ENCODE data around the gene FBXO24.

The FBXO24 gene

DNA sequence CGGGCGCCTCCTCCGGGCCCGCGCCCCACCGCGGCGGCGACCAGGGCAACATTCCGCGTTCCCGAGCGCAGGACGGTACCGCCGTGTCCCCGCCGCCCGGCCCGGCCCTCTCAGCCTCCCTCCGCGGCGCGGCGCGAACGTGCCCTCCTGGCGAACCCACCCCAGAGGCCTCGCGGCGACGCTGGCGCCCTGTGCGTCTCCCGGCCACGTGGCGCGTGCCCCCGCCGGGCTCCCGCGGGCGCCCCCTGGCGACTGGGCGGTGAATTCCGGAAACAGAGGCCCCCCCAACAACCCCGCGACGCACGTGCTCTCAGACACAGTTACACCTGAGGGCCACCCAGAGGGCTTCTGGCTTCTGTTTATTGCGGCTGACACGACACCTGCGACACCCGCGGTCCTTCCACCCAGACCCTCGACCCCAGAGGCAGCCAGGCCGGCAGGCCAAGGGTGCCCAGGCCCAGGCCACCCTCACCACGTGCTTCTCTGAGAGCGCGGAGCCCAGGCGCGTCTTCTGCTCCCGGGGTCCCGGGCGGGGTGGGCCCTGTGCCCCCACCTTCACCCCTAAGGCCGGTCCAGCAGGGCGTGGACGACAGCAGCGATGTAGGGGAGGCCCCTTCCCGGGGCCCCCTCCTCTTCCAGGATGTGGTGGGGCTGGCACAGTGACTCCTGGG is 12.3 kb upstream of the FBXO24 start, which contains the start of gene SAP25:
TSS of gene SAP25 (minus strand) at position 210 of the 671 bp plus-strand sequence. CDS start at position 52, 158 bp downstream.
- DNase-seq (ENCODE audit: low read depth in 2 of 3, low spot score in 2 of 3) = no peak

DNA sequence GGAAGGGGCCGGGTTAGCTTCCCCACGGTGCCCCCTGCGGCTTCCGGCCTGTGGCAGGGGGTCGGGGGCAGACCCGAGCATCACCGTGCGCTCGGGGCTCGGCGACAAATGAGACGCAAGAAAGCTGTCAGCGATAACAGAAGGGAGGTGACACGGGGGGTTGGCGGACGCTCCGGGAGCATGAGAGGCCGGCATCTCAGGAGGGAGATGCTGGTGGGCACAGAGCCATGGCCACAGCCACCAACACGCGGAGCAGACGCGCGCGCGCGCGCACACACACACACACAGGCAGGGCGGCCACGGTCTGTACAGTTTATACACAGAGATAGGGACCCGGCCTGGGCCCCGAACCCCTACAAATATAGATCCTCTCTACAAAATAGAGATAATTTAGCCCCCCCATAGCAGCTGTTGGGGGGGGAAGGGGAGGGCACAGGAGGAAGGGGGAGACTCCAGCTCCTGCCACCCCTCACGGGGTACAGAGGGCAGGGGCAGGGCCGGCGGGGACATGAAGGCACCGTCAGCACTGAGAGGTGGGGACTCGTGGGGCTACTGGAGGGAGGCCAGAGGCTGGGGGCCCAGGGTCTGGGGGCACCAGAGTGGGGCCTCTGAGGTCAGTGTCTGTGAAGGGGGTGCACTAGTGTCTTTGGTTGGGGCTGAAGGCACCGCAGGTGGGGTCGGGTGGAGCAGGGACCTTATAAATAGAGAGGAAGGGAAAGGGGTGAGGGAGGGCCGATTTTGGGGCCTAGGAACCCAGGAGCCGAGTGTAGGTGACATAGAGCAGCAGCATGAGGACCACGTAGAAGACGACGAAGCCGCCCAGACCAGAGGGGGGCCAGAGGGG is 11.5 kb upstream of the FBXO24 start:
- DNase-seq (ENCODE audit: low read depth in 2 of 3, low spot score in 2 of 3) = no peak

DNA sequence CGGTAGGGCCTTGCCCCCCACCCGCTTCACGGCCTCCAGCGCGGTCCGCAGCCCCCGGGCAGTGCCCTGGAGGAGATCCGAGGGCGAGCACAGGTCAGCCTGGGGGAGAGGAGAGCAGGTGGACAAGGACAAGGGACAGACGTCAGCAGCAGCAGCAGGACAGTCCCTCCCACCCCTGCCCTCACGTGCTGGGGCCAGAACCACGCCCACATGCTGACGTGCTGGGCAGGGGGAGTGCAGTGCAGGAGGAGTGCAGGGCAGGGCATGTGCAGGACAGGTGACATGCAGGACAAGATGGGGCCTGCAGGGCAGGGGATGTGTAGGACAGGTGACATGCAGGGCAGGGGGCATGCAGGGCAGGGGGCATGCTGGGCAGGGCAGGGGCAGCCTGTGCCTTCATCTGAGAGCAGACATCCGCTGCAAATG is 10.9 kb upstream of the FBXO24 start:
- no peak for DNase-seq (ENCODE audit: low read depth in 2 of 3, low spot score in 2 of 3)

DNA sequence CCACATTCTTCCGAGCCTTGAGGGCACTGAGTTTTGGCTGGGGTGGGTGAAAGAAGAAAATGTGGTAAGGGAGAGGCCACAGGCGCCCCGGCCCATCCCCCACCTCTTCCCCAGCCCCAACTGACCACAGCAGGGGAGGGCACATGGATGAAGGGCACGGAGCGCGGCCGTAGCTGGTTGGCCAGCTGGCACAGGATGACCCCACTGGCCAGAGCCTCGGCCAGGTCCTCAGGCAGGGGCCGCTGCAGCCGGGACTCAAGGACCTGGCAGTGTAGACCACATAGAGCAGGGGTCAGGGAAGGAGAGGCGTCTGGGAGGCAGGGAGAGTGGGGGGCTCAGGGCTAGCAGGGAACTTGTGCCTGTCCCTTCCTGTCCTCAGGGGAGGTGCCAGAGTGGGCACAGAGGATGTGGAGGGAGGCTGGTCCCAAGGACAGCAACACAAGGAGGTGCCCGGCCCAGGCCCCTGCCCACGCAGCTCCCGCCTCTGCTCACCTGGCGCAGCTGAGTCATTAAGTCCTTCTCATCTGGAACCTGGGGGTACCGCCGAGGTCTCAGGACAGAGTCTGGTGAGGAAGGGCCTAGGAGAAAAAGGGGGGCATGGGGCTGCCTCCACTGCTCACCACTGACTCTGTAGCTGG is 10.3 kb upstream of the FBXO24 start:
- DNase-seq (ENCODE audit: low read depth in 2 of 3, low spot score in 2 of 3) = no peak

DNA sequence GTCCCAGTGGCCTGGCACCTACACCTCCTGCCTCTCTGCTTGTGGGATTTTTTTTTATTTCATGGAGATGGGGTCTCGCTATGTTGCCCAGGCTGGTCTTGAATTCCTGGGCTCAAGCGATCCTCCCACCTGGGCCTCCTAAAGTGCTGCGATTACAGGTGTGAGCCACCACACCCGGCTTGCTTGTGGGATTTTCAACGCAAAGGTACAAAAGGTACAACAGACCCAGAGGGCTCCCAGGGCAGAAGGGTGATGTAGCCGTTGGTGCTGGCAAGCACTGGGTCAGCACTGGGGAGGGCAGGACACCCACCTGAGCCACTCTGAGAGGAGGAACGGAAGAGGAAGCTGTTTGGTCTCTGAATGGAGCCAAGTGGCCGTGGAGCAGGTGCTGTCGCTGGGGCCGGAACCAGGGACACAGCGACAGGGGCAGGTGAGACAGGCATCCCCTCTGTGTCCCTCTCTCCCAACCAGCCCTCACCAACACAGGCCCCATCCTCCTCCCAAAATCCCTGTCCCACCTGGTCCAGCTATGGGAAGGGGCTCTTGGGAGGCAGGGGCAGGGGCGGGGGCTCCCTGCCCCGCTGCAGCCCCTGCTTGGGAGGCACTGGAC is 9.6 kb upstream of the FBXO24 start:
- no peak for DNase-seq (ENCODE audit: low read depth in 2 of 3, low spot score in 2 of 3)

DNA sequence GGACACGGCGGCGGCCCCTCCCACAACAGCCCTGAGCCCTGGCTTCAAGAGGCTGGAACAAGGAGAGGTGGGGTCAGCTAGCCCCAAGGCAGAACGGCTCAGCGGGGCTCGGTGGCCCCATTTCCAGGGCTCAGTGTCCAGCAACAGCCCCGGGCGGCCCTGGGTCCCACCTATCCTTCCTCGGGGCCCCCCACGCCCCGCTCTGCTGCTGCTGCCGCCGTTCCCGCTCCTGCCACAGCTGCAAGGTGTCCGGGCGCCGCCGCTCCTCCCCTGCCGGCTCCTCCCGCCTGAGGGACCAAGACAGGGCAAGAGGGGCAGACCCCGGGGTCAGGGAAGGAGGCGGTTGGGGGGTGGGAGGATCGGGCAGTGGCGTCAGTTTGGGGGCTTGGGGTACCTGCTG is 9.0 kb upstream of the FBXO24 start:
- DNase-seq (ENCODE audit: low read depth in 2 of 3, low spot score in 2 of 3) = no peak

DNA sequence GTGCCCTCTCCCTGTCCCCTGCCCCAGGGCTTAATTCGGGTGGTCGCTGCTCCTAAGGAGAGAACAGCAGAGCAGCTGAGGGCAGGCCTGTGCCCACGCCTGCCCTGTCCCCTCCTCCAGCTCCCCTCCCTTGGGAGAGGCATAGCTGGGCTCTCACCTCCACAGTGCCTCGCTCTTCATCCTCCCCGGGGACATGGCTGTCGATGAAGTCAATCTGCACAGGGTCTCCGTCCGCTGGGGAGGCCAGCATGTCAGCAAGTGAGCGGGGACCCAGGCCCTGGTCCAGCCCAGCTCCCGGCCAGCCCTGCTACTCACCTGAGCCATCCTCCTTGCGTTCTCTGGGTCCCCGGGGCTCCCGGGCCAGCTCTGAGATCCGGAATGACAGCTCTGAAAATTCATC is 8.6 kb upstream of the FBXO24 start:
- DNase-seq (ENCODE audit: low read depth in 2 of 3, low spot score in 2 of 3) = no peak

DNA sequence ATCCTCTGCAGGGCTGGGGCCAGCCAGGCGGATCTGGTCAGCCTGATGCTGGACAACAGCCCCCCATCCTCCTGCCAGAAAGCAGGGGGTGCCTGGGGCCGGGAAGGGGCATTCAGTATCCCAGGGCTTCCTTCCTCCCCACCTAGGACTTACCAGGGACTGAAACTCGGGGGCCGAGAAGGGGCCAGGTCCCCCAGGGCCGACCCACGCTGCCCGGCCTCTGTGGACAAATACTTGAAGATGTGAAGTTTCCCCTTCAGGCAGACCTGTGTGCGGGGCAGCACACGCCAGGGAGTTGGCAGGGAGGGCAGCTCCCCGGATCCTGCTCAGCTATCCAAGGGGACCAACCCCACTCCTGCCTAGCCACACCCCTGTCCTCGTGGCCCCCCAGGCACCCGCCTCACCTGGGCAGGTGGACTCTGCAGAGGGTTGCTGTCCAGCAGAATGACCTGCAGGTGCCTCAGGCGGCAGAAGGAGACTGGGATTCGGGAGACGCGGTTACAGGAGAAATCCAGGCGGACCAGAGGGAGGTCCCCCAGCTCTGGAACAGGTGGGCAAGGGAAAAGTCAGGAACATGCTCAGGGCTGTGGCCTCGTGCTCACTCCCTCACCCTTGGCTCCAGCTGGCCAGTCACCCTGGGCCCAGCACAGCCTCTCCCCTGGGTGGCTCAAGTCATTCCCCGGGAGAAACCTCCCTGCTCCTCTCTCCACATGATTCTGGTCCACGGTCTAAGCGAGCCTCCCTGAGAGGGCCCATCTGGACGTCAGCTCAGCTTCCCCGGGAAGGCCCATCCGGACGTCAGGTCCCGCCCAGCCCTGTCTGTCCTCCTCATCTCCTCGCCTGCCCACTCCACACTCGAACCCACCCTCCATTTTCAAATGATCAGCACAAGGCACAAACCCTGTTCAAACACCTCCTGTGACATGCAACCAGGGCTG is 7.6 kb upstream of the FBXO24 start:
- no peak for DNase-seq (ENCODE audit: low read depth in 2 of 3, low spot score in 2 of 3)

DNA sequence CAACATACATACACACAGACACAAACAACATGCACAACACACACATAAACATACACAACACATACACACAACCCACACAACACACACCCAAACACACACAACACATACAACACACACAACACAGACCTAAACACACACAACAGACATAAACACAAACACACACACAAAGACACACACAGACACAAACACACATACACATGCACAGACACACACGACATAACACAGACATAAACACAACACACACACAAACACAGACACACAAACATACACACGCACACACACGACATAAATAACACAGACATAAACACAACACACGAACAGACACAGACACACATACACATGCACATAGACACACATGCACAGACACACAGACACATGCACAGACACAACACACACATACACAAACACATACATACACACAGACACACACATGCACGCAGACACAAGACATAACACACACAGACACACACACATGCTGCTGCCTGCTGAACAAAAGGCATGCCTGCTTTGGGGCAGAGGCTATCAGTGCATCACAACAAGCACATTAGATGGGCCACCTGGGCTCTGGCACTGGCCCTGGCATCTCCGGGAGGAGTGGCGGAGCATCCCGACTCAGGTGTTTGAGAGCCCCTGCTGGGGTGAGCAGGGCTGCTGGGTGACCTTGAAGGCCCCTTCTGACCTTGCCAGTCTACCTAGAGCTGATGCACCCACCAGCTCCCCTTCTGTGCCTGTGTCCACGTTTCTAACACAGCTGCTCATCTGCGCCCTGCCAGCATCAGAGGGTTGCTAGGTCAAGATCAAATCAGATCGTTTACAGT is 5.5 kb upstream of the FBXO24 start:
- no peak for DNase-seq (ENCODE audit: low read depth in 2 of 3, low spot score in 2 of 3)

DNA sequence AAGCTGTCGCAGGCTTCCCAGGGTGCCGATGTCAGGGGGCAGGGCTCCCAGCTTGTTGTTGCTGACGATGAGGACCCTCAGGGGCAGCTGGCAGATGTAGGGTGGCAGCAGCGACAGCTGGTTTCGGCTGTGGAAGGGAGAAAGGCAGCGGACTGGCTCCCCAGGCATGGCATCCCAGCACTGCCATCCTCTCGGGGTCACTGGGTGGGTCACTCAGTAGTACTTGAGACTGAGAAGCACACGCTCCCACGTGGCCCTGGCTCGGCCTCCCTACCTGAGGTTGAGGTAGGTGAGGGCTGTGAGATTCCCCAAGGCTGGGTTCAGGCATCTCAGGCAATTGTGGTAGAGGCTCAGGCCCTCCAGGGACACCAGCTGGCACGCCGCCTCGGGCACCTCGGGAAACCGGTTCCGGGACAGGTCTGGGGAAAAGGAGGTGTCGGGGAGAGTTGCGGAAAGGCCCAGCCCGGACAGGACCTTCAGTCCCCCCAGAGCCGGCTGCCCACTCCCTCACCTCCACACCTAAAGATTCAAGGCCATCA is 4.0 kb upstream of the FBXO24 start:
- no peak for DNase-seq (ENCODE audit: low read depth in 2 of 3, low spot score in 2 of 3)

DNA sequence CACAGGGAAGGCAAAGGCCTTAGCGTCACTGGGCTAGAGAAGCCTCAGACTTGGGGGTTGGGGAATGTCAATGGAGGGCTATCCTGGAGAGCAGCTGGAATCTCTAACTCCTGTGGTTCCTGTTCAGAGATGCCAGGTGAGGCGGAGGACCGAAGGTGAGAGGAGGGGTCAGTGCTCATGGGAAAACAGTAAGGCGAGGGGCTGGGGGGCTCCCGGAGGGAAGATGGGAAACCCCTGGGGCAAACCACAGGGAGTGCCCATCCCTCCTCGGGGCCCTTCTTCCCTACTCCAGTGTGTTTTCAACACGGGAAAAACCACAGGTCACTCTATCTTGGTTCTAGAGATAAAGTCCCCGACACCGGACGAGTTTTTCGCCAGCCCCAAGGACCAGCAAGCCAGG is 3.5 kb upstream of the FBXO24 start:
- DNase-seq (ENCODE audit: low read depth in 2 of 3, low spot score in 2 of 3) = no peak

DNA sequence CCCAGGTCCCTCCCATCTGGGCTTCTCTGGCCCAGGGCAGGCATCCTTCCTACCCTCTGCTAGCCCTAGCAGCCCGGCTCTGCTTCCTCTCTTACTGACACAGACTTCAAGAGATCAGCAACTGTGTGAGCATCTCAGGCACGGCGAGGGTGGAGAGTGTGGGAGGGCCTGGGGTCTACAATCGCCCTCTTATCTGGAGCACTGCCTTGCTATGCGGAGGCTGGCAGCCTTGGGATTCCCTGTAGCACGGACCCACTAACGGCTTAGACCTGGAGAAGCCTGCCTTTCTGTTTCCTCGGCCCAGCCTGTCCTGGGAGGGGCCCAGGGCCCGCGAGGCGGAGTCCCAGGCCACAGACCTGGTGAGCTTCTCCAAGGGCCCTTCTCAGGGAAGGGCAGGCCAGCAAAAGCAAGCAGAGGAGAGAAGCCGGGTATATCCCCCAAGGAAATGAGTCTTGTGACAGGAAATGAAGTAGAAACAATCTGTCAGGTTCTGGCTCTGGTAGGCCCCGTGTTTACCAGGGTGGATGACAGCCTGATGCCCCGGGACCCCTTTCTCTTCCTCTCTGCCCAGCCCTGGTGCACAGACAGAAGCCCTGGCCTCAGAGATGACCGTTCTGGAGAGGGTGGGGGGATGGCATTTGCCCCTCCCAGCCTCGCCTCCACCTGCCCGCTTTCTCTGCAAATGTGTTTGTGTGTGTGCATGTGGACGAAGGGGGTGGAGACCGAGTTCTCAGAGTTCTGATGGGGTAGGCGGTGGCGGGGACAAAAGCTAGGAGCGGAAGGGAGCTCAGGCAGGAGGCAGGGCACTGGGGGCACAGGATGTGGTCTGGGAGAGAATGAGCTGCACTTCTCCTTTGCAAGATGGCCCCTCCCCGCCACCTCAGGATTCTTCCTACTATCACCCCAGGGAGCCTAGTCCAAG is 2.7 kb upstream of the FBXO24 start:
- no peak for DNase-seq (ENCODE audit: low read depth in 2 of 3, low spot score in 2 of 3)

DNA sequence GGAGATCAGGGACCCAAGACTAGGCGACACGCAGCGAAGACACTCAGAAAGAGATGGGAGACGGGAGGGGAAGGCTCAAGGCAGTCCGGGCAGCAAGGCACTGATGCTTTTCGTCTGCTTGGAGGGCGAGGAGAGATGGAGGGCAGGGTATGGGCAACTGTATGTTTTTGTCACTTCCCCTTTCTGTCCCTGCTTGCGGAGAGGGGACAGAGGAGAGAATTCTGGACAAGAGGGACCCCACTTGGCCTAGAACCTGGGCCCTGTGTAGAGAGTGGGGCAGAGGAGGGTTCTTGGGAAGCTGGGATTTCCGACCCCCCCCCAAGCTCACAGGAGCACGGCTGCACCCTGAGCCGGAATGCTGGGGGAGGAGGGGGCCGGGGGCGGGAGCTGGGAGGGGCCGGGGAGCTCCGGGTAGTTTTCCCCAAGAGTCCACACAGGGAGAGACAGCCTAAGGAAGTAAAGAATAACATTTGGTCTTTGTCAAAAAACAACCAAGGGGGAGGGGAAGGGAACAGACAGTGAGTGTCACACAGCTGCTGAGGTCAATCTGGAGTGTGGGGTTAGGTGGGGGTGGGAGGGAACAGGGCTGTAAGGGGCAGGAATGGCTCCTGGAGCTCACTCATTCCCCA is 2.0 kb upstream of the FBXO24 start:
- no peak for DNase-seq (ENCODE audit: low read depth in 2 of 3, low spot score in 2 of 3)

DNA sequence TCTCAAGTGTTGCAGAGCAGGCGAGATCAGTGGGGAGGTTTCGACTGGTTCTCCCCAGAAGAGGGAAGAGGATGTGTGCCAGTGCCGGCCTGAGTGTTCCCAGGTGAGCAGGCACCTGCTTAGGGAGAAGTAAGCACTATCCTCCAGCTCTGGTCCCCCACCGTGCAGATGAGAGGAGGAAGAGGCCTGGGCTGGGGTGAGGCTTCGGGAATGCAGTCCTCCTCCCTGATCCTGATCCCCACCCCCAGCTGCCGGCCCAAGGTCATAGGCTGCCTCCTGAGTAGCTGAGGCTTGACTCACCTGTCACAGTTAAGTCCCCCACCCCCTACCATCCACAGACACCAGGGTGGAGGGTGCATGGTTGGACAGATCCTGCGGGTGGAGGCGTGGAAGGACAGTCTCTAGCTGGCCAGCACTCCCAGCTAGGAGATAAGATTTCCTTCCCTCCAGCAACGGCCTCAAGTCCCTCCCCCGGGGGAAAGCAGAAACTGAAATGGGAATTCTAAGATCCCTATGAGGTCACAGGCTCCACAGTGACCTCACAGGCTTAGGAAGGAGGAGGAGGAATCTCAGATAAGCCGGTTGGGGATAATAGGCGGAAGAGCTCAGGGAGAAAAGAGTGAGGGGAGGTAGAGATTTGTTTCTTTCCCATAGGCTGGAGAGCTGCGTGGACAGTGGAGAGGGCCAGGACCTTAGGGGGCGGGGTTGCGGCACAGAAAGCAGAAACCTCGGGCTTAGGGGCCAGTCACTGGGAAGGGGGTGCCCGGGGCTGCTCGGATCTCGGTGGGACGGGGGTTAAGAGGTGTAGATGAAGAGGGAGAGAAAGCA is 1.2 kb upstream of the FBXO24 start:
- DNase-seq (ENCODE audit: low read depth in 2 of 3, low spot score in 2 of 3) = no peak

DNA sequence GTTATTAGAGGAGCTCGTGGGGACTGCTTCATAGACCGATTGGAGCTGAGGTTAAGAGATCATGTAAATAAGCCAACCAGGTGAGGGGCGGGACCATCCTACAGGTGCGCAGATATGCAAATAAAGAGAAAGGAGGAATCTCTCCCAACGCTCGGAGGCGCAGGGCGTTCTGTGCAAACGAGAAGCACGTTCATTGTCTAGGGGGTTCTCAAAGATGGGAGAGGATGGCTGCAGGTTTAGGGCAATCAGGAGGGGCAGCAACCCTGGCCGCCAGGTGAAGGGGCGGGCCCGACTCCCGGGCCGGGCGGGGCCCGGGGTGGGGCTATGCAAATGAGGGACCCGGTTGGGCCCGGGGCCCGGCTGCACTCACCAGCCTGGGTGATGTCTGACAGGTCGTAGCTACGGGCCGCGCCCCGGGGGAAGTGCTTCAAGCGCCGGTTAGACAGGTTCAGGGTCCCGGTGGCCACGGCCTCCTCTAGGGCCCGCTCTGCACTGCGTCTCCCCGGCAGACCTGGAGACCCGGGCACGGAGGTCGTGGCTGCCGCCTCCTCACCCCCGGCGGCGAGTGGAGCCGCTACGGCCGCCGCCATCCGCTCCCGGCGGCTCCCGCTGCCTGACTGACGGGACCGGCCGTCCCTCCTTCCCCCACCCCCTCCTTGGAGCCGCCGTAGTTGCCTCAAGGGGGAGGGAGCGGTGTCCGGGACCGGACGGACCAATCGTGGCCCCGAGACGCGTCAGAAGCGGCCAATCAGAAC is 440 bp upstream of the FBXO24 start, which contains the start of gene LRCH4:
TSS of gene LRCH4 (minus strand) at position 619 of the 755 bp plus-strand sequence. CDS start at position 590, 29 bp downstream.
- no peak for DNase-seq (ENCODE audit: low read depth in 2 of 3, low spot score in 2 of 3)

DNA sequence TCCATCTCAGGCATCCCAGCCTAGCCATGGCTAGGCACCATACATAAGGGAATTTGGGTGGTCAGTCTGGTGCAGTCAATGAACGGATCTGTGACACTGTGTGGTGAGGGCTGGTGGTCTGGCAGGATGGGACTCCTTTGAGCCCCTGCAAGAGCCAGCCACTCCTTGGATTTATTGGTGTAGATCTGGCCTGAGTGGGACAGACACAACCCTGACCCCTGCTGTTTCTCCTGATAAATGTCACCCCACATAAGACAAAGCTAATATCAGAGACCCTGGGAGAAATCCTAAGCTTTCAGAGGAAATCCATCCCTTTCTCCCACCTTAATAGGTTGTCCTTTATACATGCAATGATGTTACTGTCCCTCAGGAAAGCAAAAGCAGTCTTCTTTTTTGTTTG is 2.3 kb downstream of the FBXO24 start:
- DNase-seq (ENCODE audit: low read depth in 2 of 3, low spot score in 2 of 3) = no peak
